Thoracic aorta (tissue), 2 donors: Measurements from ENCODE around the gene TUBB8B. TPM values are rescaled to one million over a fixed set of nuclear protein-coding genes. Genes with fewer than 3 reads are reported as not detected.
"Not testable (repeated sequence)": the region's sequence is repeated elsewhere in the genome, so short reads cannot be mapped to it uniquely, and the experiment has no call there.

ENCODE experiments used
- ATAC-seq: fragments of 150-250 bp; one replicate; pipeline ENCODE4 v1.8.0; 2017; ENCODE audit warnings: low read depth; ENCODE audit not compliant: insufficient number of reproducible peaks, low FRiP score
- DNase-seq: peaks from one replicate; pipeline ENCODE4 v3.0.0-alpha.2; 2020; ENCODE audit warnings: low spot score
- H3K27ac ChIP-seq, 2 donors: fragments of 200-600 bp; sonication (generic); 1 replicate in 1 of 2; 2 replicates in 1 of 2; pipeline ENCODE4 v1.5.1; 2016; ENCODE audit warnings: mild to moderate bottlenecking in 2 of 2, moderate library complexity in 2 of 2
- H3K27me3 ChIP-seq: fragments of 200-600 bp; sonication (generic); replicated peaks from 2 replicates; pipeline ENCODE4 v1.6.0; 2016; ENCODE audit warnings: mild to moderate bottlenecking; ENCODE audit not compliant: insufficient read depth
- H3K36me3 ChIP-seq: fragments of 200-600 bp; sonication (generic); one replicate; pipeline ENCODE4 v1.5.1; 2016
- H3K4me1 ChIP-seq, 2 donors: fragments of 200-600 bp; sonication (generic); 1 replicate in 1 of 2; 2 replicates in 1 of 2; pipeline versions ENCODE4 v1.5.1 to v1.6.0; 2016; ENCODE audit warnings: low read depth in 2 of 2, mild to moderate bottlenecking in 1 of 2; ENCODE audit not compliant: control insufficient read depth in 1 of 2
- H3K4me3 ChIP-seq: fragments of 200-600 bp; sonication (generic); 2 replicates; pipeline ENCODE4 v1.5.1; 2016; ENCODE audit warnings: mild to moderate bottlenecking
- H3K9me3 ChIP-seq: fragments of 200-600 bp; sonication (generic); 2 replicates; pipeline ENCODE4 v1.5.1; 2016
- total RNA-seq, 2 donors: library from RNA; depleted of rRNA; stranded (reverse); fragments of >200 nt; gene quantifications; one replicate each; pipeline versions ENCODE4 v1.1.0 to v1.2.3, GENCODE V29; 2016

The TUBB8B gene
- not detected for total RNA-seq

DNA sequence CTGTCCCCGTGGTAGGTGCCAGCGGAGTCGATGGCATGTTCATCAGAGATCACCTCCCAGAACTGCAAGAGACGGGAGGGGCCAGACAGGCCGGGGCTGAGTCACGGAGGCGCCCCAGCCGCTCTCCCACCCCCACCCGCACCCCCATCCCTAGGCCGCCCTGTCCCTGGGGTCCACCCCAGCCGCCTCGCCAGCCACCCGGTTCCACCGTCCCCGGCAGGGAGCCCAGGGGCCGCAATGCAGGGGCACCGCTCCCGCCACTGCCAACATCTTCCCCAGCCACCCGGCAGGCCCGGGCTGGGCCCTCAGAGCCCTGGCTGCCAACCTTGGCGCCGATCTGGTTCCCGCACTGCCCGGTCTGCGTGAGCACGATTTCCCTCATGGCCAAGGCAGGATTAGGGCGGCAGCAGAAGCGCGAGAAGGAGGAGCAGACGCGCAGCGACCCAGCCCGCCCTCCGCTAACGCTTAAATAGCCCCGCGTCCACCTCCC lies at the start of gene TUBB8B:
TSS of gene TUBB8B (minus strand) at position 440 of the 490 bp plus-strand sequence. CDS start at position 382, 58 bp downstream.
- H3K9me3 ChIP-seq, ATAC-seq, DNase-seq, H3K27me3 ChIP-seq, H3K36me3 ChIP-seq, H3K27ac ChIP-seq, H3K4me3 ChIP-seq, H3K4me1 ChIP-seq: not testable (repeated sequence)

DNA sequence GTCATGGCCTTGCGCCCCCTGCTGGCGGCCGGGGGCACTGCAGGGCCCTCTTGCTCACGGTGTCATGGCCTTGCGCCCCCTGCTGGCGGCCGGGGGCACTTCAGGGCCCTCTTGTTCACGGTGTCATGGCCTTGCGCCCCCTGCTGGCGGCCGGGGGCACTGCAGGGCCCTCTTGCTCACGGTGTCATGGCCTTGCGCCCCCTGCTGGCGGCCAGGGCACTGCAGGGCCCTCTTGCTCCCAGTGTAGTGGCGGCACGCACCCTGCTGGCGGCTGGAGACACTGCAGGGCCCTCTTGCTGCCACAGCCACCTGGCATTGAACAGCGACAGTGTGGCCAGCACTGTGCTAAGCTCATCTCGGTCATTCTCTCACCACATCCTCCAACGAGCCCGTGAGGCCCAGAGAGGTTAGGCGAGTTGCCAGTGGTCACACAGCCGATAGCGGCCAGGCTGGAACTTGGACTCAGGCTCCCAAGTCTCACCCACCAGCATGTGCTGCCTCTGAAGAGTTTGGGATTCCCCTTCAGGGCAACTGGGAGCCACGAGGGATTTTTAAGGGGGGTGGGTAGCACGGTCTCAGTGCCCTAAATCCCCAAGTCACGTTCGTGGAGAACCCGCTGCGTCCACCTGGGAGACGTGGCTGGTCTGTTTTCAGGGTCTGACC lies 48.0 kb upstream of the TUBB8B start:
- ATAC-seq, H3K9me3 ChIP-seq, DNase-seq: not testable (repeated sequence)

DNA sequence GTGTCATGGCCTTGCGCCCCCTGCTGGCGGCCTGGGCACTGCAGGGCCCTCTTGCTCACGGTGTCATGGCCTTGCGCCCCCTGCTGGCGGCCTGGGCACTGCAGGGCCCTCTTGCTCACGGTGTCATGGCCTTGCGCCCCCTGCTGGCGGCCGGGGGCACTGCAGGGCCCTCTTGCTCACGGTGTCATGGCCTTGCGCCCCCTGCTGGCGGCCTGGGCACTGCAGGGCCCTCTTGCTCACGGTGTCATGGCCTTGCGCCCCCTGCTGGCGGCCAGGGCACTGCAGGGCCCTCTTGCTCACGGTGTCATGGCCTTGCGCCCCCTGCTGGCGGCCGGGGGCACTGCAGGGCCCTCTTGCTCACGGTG lies 47.3 kb upstream of the TUBB8B start:
- H3K27me3 ChIP-seq, H3K36me3 ChIP-seq, H3K4me1 ChIP-seq, H3K27ac ChIP-seq, H3K4me3 ChIP-seq, ATAC-seq, H3K9me3 ChIP-seq, DNase-seq: not testable (repeated sequence)

More for the DNA sequence above, 48.0 kb upstream of the TUBB8B start:
- not testable (repeated sequence) for H3K4me1 ChIP-seq, H3K27ac ChIP-seq, H3K36me3 ChIP-seq, H3K4me3 ChIP-seq, H3K27me3 ChIP-seq

DNA sequence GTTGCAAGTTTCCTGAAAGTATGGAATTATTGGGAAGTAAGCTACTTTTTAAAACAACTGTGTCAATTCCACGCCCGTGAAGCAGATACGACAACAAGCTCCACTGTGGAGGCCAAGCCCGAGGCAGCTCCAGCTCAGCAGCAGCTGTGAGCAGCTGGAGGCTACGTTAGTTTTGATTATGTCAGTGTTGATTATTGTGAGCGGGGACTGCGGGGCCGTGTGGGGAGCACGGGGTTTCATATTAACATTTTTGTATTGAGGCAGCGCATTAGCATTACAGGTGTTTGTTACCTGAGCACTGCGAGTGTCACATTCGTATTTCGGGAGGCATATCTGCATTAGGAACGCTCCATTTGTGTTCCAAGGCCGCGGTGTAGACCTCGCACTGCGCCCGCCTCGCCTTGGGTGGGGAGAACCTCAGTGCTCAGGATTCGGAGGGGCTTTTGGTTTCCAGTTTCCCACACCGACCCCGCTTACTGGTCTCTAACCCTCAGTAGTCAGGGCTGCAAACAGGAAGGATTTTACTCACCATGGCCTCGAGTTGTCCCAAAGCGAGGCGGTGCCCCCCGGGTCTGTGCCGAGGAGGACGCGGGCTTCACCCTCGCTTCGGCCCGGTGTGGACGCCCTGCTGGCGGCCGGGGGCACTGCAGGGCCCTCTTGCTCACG lies 46.8 kb upstream of the TUBB8B start:
- H3K27me3 ChIP-seq, DNase-seq, H3K4me1 ChIP-seq, H3K27ac ChIP-seq, ATAC-seq, H3K36me3 ChIP-seq, H3K4me3 ChIP-seq, H3K9me3 ChIP-seq: not testable (repeated sequence)

DNA sequence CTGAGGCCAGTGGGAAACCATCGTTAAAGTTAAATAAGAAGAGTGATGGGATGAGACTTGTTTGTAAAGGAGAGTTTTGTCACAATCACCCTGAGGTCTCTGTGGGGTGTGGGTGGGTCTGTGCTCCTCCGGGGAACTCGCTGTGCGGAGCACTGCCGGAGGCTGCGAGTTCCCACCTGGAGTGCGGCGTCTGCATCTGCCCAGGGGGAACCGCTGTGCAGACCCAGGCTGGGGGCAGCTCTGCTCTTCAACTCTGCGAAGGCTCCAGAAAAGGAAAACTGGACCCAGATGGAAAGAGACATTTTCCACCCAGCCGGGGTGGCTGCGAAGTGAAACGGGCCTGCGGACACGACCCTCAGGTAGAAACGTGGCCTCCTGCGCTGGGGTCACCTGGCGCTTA lies 46.2 kb upstream of the TUBB8B start:
- H3K4me1 ChIP-seq, ATAC-seq, H3K27me3 ChIP-seq, H3K27ac ChIP-seq, DNase-seq, H3K36me3 ChIP-seq, H3K4me3 ChIP-seq, H3K9me3 ChIP-seq: not testable (repeated sequence)

DNA sequence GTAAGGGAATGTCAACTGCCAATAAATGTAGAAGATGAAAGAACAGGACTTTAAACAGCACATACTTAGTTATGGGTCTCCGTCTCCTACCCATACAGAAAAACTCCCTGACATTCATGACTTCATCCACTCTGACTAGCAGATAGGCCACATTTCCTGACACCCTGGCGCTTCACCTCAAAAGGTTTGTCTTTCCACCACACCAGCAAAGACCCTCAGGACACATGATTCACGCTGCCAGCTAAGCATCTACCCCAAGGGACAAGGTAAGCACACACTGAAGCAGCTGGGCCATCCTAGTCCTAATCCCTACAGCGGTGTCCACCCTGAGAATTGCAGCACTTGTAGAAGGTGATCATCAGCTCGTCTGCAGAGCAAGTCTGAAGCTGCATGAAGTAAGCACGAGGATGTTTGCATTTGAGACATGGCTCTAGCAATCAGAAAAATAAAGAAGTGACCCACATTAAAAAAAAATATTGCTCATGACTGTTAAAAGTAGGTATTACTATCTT lies 44.5 kb upstream of the TUBB8B start:
- not testable (repeated sequence) for H3K4me3 ChIP-seq, H3K4me1 ChIP-seq, ATAC-seq, H3K27ac ChIP-seq, H3K36me3 ChIP-seq, H3K27me3 ChIP-seq, H3K9me3 ChIP-seq, DNase-seq

DNA sequence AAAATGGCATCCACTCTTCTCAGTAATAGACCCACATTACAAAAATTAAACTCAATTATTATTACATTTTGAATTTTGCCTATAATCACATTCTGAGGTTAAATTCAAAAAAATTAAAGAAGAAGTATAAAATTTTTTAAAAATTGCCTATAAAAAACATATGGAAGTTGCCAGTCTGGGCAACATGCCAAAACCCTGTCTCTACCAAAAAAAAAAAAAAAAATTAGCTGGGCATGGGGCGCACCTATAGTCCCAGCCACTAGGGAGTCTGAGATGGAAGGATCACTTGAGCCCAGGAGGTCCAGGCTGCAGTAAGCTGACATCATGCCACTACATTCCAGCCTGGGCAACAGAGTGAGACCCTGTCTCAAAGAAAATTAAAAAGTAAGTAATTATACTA lies 42.1 kb upstream of the TUBB8B start:
- H3K27ac ChIP-seq, H3K4me3 ChIP-seq, H3K9me3 ChIP-seq, H3K27me3 ChIP-seq, DNase-seq, ATAC-seq, H3K36me3 ChIP-seq, H3K4me1 ChIP-seq: not testable (repeated sequence)

DNA sequence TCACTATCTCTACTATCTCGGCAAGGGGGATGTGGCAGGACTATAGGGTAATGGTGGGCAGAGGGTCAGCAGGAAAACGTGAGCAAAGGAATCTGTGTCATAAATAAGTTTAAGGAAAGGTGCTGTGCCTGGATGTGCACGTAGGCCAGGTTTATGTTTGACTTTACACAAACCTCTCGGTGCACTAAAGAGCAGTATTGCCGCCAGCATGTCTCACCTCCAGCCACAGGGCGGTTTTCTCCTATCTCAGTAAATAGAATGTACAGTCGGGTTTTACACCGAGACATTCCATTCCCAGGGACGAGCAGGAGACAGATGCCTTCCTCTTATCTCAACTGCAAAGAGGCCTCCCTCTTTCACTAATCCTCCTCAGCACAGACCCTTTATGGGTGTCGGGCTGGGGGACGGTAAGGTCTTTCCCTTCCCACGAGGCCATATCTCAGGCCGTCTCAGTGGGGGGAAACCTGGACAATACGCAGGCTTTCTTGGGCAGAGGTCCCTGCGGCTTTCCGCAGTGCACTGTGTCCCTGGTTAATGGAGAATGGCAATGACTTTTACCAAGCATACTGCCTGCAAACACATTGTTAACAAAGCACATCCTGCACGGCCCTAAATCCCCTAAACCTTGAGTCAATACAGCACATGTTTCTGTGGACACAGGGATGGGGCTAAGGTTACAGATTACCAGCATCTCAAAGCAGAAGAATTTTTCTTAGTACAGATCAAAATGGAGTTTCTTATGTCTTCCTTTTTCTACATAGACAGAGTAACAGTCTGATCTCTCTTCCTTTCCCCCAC lies 41.2 kb upstream of the TUBB8B start:
- H3K4me3 ChIP-seq, H3K27me3 ChIP-seq, H3K4me1 ChIP-seq, H3K36me3 ChIP-seq, H3K9me3 ChIP-seq, DNase-seq, ATAC-seq, H3K27ac ChIP-seq: not testable (repeated sequence)

DNA sequence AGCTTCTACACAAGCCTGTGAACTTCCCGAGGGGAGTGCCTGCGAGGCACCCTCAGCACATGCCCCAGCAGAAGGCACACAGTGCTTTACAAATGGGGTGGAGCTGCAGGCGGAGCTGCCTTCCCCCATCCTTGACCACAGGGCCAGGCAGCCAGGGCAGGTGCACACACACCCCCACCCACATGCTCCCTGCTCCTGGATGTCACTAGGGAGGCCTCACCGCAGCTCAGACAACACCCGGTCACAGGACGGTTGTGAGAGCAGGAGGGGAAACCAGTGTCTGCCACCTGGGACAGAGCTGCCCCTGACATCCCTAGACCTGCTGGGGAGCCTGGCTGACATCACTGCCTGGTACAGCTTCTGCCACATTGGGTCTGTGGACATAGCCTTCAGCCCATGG lies 39.7 kb upstream of the TUBB8B start:
- not testable (repeated sequence) for H3K9me3 ChIP-seq, H3K27me3 ChIP-seq, H3K4me1 ChIP-seq, DNase-seq, H3K27ac ChIP-seq, H3K36me3 ChIP-seq, H3K4me3 ChIP-seq, ATAC-seq

DNA sequence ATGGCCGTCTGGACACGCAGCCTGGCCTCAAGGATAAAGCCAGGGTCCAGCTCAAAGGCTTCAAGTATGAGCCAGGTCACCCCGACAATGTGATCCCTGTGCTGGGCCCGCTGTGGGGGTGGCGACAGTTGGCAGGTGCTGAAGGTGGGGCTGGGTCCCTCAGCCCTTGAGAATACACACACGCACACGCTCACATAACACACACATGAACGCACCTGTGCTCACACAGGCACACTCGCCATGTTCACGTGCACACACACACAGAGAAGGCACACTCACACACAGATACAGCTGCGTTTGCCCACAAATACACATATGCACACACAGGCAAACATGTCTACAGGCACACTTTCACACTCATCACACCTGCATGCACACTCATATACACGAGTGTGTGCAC lies 35.4 kb upstream of the TUBB8B start:
- H3K4me3 ChIP-seq, DNase-seq, H3K27ac ChIP-seq, ATAC-seq, H3K9me3 ChIP-seq, H3K27me3 ChIP-seq, H3K36me3 ChIP-seq, H3K4me1 ChIP-seq: not testable (repeated sequence)

DNA sequence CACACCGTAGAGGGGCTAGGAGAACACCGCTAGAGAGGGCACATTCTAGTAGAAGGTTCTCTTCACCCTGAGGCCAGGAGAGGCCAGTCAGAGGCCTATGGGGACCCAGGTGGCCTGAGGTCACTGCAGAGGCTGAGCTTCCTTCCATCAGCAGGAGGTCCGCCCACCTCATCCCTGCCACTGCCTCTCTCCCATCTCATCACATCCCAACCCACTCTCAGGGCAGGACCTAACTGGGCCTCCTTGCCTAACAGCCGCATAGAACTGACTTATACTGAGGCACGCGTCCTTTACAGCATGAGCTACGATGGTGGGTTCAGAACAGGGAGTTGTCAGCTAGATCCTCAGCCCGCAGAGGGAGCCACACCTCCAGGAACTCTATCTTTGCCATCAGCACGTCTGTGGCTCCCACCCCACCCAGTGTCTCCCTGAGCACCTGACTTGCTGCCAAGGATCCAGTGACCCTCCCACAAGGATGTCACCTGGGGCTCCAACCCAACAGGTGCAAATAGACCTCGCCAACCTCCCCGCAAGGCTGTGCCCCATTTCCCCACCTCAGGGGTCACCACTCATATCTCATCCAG lies 33.3 kb upstream of the TUBB8B start:
- H3K36me3 ChIP-seq, H3K9me3 ChIP-seq, H3K27ac ChIP-seq, H3K27me3 ChIP-seq, H3K4me3 ChIP-seq, H3K4me1 ChIP-seq, ATAC-seq, DNase-seq: not testable (repeated sequence)

DNA sequence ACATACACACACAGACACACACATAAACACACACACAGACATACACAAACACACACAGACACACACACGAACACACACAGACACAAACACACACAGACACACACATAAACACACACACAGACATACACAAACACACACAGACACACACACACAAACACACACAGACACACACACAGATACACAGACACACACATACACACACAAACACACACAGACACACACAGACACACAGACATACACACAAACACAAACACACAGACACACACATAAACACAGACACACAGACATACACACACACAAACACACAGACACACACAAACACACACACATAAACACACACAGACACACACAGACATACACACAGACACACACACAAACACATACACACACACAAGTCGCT lies 31.5 kb upstream of the TUBB8B start:
- not testable (repeated sequence) for H3K4me3 ChIP-seq, H3K27me3 ChIP-seq, H3K36me3 ChIP-seq, H3K27ac ChIP-seq, DNase-seq, H3K9me3 ChIP-seq, ATAC-seq, H3K4me1 ChIP-seq
